A673 (cell line): ENCODE measurements around the gene CPNE2. TPM values are rescaled to one million over a fixed set of nuclear protein-coding genes. Genes with fewer than 3 reads are reported as not detected.
"Not testable (repeated sequence)": the region's sequence is repeated elsewhere in the genome, so short reads cannot be mapped to it uniquely, and the experiment has no call there.

Experiments used
- BruUV-seq: library from RNA; stranded (reverse); fragments of 400-500 nt; replicated peaks from 2 replicates; lab custom pipeline; 2021; lab: Mats Ljungman, UMichigan
- CTCF ChIA-PET: fragments of 300-600 bp; sonication (Branson Sonifier 250); formaldehyde crosslinking; loops from one replicate; lab custom pipeline; 2022; ENCODE audit warnings: antibody characterized with exemption; lab: Charles Lee
- POLR2A ChIA-PET: fragments of 300-600 bp; sonication (Branson Sonifier 250); formaldehyde crosslinking; loops from one replicate; lab custom pipeline; 2022; ENCODE audit warnings: antibody characterized with exemption; ENCODE audit not compliant: low non-redundant PET; lab: Charles Lee
- DNase-seq: peaks from one replicate; pipeline ENCODE4 v3.0.0-alpha.2; 2015; ENCODE audit warnings: low spot score
- H3K27ac ChIP-seq: fragments of 200-600 bp; sonication (generic); 2 replicates; pipeline ENCODE4 v1.5.1; 2016; ENCODE audit warnings: mixed run types, low read depth, mild to moderate bottlenecking, mixed read lengths, antibody characterized with exemption, low read length; ENCODE audit not compliant: poor library complexity, severe bottlenecking
- H3K27me3 ChIP-seq: fragments of 200-600 bp; sonication (generic); replicated peaks from 2 replicates; pipeline ENCODE4 v1.6.1; 2017; ENCODE audit warnings: mixed run types, low read depth, mild to moderate bottlenecking, mixed read lengths, antibody characterized with exemption, low read length; ENCODE audit not compliant: insufficient read depth, poor library complexity
- H3K36me3 ChIP-seq: fragments of 200-600 bp; sonication (generic); 2 replicates; pipeline ENCODE4 v1.6.1; 2016; ENCODE audit warnings: mixed run types, mild to moderate bottlenecking, mixed read lengths, antibody characterized with exemption, low read length; ENCODE audit not compliant: insufficient read depth, poor library complexity, severe bottlenecking
- H3K4me1 ChIP-seq: fragments of 200-600 bp; sonication (generic); 2 replicates; pipeline ENCODE4 v1.6.1; 2017; ENCODE audit warnings: mixed run types, mild to moderate bottlenecking, mixed read lengths, antibody characterized with exemption, low read length; ENCODE audit not compliant: insufficient read depth, poor library complexity, severe bottlenecking
- H3K4me3 ChIP-seq: fragments of 200-600 bp; sonication (generic); 2 replicates; pipeline ENCODE4 v1.5.1; 2016; ENCODE audit warnings: low read depth, mixed run types, mild to moderate bottlenecking, mixed read lengths, low read length; ENCODE audit not compliant: poor library complexity, severe bottlenecking
- H3K9me3 ChIP-seq: fragments of 200-600 bp; sonication (generic); 2 replicates; pipeline ENCODE4 v1.6.1; 2016; ENCODE audit warnings: mixed run types, low read depth, mild to moderate bottlenecking, mixed read lengths, antibody characterized with exemption, low read length; ENCODE audit not compliant: poor library complexity, severe bottlenecking
- EZH2 ChIP-seq: fragments of 200-600 bp; sonication (generic); IDR thresholded peaks from 2 replicates; pipeline ENCODE4 v1.6.1; 2017; ENCODE audit warnings: borderline replicate concordance, low read depth, mild to moderate bottlenecking, mixed read lengths, antibody characterized with exemption, low read length; ENCODE audit not compliant: poor library complexity, severe bottlenecking
- intact Hi-C: fragments of 100-400 bp; cut with micrococcal nuclease; formaldehyde crosslinking; loops from one replicate; pipeline ENCODE4 v1.10.0; 2022; ENCODE audit not compliant: unreplicated experiment
- total RNA-seq: library from RNA; stranded (reverse); gene quantifications from 2 replicates; pipeline ENCODE4 v1.2.3, GENCODE V29; 2021
- TF ChIP-seq, protein P1 (sequence below): fragments of 300-800, 200-600 bp; sonication (generic); conservative IDR thresholded peaks from 2 replicates; pipeline ENCODE4 v1.5.1; 2017; ENCODE audit warnings: low read depth, mild to moderate bottlenecking, antibody characterized with exemption, low read length, moderate library complexity, mixed read lengths

Gene CPNE2
- total RNA-seq, 1 experiment from 2014 or later = 38.1 TPM

GRCh38 chr16:57060323-57061083 is 31.9 kb upstream of the CPNE2 start:
- no peaks in the 10 kb centered on the region for H3K4me1 ChIP-seq
- ChIA-PET CTCF (no interaction called here), POLR2A (no interaction called here)
- H3K36me3 ChIP-seq = no peaks in the 10 kb centered on the region
- intact Hi-C loops = no loop called here
- TF ChIP-seq, protein P1, sequence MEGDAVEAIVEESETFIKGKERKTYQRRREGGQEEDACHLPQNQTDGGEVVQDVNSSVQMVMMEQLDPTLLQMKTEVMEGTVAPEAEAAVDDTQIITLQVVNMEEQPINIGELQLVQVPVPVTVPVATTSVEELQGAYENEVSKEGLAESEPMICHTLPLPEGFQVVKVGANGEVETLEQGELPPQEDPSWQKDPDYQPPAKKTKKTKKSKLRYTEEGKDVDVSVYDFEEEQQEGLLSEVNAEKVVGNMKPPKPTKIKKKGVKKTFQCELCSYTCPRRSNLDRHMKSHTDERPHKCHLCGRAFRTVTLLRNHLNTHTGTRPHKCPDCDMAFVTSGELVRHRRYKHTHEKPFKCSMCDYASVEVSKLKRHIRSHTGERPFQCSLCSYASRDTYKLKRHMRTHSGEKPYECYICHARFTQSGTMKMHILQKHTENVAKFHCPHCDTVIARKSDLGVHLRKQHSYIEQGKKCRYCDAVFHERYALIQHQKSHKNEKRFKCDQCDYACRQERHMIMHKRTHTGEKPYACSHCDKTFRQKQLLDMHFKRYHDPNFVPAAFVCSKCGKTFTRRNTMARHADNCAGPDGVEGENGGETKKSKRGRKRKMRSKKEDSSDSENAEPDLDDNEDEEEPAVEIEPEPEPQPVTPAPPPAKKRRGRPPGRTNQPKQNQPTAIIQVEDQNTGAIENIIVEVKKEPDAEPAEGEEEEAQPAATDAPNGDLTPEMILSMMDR = no peak
- no peak for TF ChIP-seq EZH2
- H3K27ac ChIP-seq = no peak overlapping the region
- H3K9me3 ChIP-seq = no peaks in the 10 kb centered on the region
- no peak overlapping the region for H3K4me3 ChIP-seq
- no peak for DNase-seq
- BruUV-seq = no TSS peak
- no peaks in the 10 kb centered on the region for H3K27me3 ChIP-seq

DNA sequence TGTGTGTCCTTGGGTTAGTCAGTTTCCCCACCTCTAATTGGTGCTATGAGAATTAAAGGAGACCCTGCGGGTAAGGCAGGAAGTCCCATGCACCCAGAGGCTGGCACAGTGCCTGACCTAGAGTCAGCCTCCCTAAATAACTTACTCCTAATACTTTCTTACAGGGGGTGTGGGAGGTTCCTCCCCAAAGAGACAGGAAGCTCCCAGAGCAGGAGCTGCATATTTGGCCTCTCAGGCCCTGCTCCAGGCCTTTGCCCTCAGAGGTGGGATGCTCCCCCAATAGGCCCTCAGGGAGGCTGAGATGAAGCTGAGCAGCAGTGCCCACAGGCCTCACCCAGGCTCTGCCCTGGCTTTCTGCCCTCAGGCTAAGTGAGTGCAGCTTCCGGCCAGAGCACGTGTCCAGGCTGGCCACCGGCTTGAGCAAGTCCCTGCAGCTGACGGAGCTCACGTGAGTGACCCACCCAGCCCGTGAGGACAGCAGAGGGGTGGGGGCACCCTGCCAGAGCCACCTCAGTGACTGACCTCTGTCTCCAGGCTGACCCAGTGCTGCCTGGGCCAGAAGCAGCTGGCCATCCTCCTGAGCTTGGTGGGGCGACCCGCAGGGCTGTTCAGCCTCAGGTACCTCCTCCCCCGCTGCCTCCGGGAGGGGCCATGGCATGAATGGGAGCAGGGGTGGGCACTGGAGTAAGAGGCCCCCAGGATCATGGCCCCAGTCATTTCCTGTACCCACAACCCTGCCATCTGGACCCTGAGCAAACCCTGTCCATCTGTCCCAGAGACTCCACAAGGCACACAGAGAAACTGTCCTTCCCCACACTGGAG is 31.1 kb upstream of the CPNE2 start:
- Histone ChIP-seq H3K36me3 (no peaks in the 10 kb centered on the region), H3K4me3 (no peak overlapping the region), H3K27me3 (no peaks in the 10 kb centered on the region), H3K9me3 (no peaks in the 10 kb centered on the region), H3K27ac (no peak overlapping the region), H3K4me1 (no peaks in the 10 kb centered on the region)
- intact Hi-C loops = no loop called here
- ChIA-PET POLR2A (no interaction called here), CTCF (no interaction called here)
- DNase-seq = peak; percentile 9
- no peak for TF ChIP-seq EZH2
- TF ChIP-seq, protein P1 = no peak
- no TSS peak for BruUV-seq

GRCh38 chr16:57062329-57062728 is 30.1 kb upstream of the CPNE2 start:
- TF ChIP-seq, protein P1 = no peak
- no peak for TF ChIP-seq EZH2
- DNase-seq = no peak
- no peaks in the 10 kb centered on the region for H3K36me3 ChIP-seq
- BruUV-seq = no TSS peak
- H3K27me3 ChIP-seq = no peaks in the 10 kb centered on the region
- intact Hi-C loops = no loop called here
- H3K4me1 ChIP-seq = no peaks in the 10 kb centered on the region
- CTCF ChIA-PET = no interaction called here
- H3K27ac ChIP-seq = no peak overlapping the region
- H3K9me3 ChIP-seq = no peaks in the 10 kb centered on the region
- no peak overlapping the region for H3K4me3 ChIP-seq
- POLR2A ChIA-PET = no interaction called here

- H3K36me3 ChIP-seq, H3K4me1 ChIP-seq, H3K27ac ChIP-seq, intact Hi-C loops, CTCF ChIA-PET, BruUV-seq, DNase-seq, H3K9me3 ChIP-seq, H3K27me3 ChIP-seq, H3K4me3 ChIP-seq, POLR2A ChIA-PET: not testable (repeated sequence)
These were observed 29.2 kb upstream of the CPNE2 start for GRCh38 chr16:57063189-57063588.
